ENCODE measurements around the gene PAWR.

Gene PAWR

GRCh38 chr12:79637093-79637492, 53.7 kb downstream of the PAWR start:
- no peak overlapping the region for H3K4me2 ChIP-seq (ENCODE audit: low read depth, low read length)
- no peak for DNase-seq
- H3K79me2 ChIP-seq (ENCODE audit: low read length), result peaks cover 6% of the 10 kb centered on the region
- H3K4me1 ChIP-seq (ENCODE audit: low read length), result no peaks in the 10 kb centered on the region
- H3K36me3 ChIP-seq (replicated peaks; ENCODE audit: insufficient read depth, low read length), result no peaks in the 10 kb centered on the region
- no peaks in the 10 kb centered on the region for H3F3A ChIP-seq (ENCODE audit: insufficient read depth, low read length)
- H3K4me3 ChIP-seq (ENCODE audit: low read length), result no peak overlapping the region
- no peaks in the 10 kb centered on the region for H3K9me2 ChIP-seq (replicated peaks; ENCODE audit: insufficient read depth, low read length)
- no peaks in the 10 kb centered on the region for H3K9me3 ChIP-seq (replicated peaks; ENCODE audit: insufficient read depth, low read length)
- no peak overlapping the region for H3K9ac ChIP-seq (ENCODE audit: low read length)
- no peaks in the 10 kb centered on the region for H3K27me3 ChIP-seq (replicated peaks; ENCODE audit: insufficient read depth, low read length)
- TF ChIP-seq, protein P1, sequence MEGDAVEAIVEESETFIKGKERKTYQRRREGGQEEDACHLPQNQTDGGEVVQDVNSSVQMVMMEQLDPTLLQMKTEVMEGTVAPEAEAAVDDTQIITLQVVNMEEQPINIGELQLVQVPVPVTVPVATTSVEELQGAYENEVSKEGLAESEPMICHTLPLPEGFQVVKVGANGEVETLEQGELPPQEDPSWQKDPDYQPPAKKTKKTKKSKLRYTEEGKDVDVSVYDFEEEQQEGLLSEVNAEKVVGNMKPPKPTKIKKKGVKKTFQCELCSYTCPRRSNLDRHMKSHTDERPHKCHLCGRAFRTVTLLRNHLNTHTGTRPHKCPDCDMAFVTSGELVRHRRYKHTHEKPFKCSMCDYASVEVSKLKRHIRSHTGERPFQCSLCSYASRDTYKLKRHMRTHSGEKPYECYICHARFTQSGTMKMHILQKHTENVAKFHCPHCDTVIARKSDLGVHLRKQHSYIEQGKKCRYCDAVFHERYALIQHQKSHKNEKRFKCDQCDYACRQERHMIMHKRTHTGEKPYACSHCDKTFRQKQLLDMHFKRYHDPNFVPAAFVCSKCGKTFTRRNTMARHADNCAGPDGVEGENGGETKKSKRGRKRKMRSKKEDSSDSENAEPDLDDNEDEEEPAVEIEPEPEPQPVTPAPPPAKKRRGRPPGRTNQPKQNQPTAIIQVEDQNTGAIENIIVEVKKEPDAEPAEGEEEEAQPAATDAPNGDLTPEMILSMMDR (IDR thresholded peaks at IDR 0.05; ENCODE audit: low read length), result no peak
- no peak for TF ChIP-seq EZH2 (optimal IDR thresholded peaks at IDR 0.05; ENCODE audit: low read depth, low read length)
- TF ChIP-seq EZH2phosphoT487 (IDR thresholded peaks at IDR 0.05; ENCODE audit: low read length), result no peak
- H4K20me1 ChIP-seq (ENCODE audit: insufficient read depth, low read length), result no peaks in the 10 kb centered on the region
- H3K27ac ChIP-seq (ENCODE audit: low read length), result no peak overlapping the region
- H2AFZ ChIP-seq (ENCODE audit: low read length), result no peak overlapping the region

- H3K4me3 ChIP-seq (ENCODE audit: low read length), result no peak overlapping the region
- no peak overlapping the region for H2AFZ ChIP-seq (ENCODE audit: low read length)
- H3K27ac ChIP-seq (ENCODE audit: low read length), result no peak overlapping the region
- no peaks in the 10 kb centered on the region for H3K9me3 ChIP-seq (replicated peaks; ENCODE audit: insufficient read depth, low read length)
- no peak for DNase-seq
- TF ChIP-seq EZH2phosphoT487 (IDR thresholded peaks at IDR 0.05; ENCODE audit: low read length) (no peak), EZH2 (optimal IDR thresholded peaks at IDR 0.05; ENCODE audit: low read depth, low read length) (no peak)
- TF ChIP-seq, protein P1 (IDR thresholded peaks at IDR 0.05; ENCODE audit: low read length), result no peak
- H3K4me1 ChIP-seq (ENCODE audit: low read length), result no peaks in the 10 kb centered on the region
- no peaks in the 10 kb centered on the region for H3F3A ChIP-seq (ENCODE audit: insufficient read depth, low read length)
- peaks cover 16% of the 10 kb centered on the region for H3K79me2 ChIP-seq (ENCODE audit: low read length)
- no peaks in the 10 kb centered on the region for H3K36me3 ChIP-seq (replicated peaks; ENCODE audit: insufficient read depth, low read length)
- H4K20me1 ChIP-seq (ENCODE audit: insufficient read depth, low read length), result no peaks in the 10 kb centered on the region
- no peak overlapping the region for H3K9ac ChIP-seq (ENCODE audit: low read length)
- H3K9me2 ChIP-seq (replicated peaks; ENCODE audit: insufficient read depth, low read length), result no peaks in the 10 kb centered on the region
- no peaks in the 10 kb centered on the region for H3K27me3 ChIP-seq (replicated peaks; ENCODE audit: insufficient read depth, low read length)
- H3K4me2 ChIP-seq (ENCODE audit: low read depth, low read length), result no peak overlapping the region
Observed at GRCh38 chr12:79635676-79636075, 55.1 kb downstream of the PAWR start.

DNA sequence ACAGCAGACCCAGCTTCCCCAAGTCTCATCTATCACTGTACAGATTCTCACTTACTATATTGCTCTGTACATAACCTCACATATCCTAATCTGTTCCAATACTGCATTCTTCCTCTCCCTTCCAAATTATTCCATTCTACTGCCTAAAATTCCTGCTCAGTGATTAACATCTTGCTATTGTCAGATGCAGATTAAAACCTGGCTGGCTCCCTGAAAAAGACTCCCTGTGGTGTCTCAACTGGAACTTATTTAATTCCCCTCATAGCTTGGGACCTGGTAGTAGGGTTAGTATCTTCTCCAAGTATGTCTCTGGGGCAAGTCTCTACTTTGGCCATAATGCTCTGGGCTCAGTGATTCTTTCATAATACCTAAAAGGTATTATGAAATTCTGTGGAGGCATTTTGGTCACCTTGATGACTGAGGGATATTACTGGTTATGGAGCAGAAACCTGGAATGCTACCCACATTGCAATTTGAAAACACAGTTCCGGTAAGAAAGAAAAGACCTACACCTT, 55.8 kb downstream of the PAWR start:
- no peaks in the 10 kb centered on the region for H3K4me1 ChIP-seq (ENCODE audit: low read length)
- TF ChIP-seq, protein P1 (IDR thresholded peaks at IDR 0.05; ENCODE audit: low read length), result no peak
- no peak for TF ChIP-seq EZH2 (optimal IDR thresholded peaks at IDR 0.05; ENCODE audit: low read depth, low read length)
- TF ChIP-seq EZH2phosphoT487 (IDR thresholded peaks at IDR 0.05; ENCODE audit: low read length), result no peak
- H3K4me2 ChIP-seq (ENCODE audit: low read depth, low read length), result no peak overlapping the region
- no peak overlapping the region for H3K4me3 ChIP-seq (ENCODE audit: low read length)
- H3K9me3 ChIP-seq (replicated peaks; ENCODE audit: insufficient read depth, low read length), result no peaks in the 10 kb centered on the region
- H3F3A ChIP-seq (ENCODE audit: insufficient read depth, low read length), result no peaks in the 10 kb centered on the region
- DNase-seq, result no peak
- H4K20me1 ChIP-seq (ENCODE audit: insufficient read depth, low read length), result no peaks in the 10 kb centered on the region
- no peak overlapping the region for H2AFZ ChIP-seq (ENCODE audit: low read length)
- H3K27ac ChIP-seq (ENCODE audit: low read length), result no peak overlapping the region
- H3K9ac ChIP-seq (ENCODE audit: low read length), result no peak overlapping the region
- no peaks in the 10 kb centered on the region for H3K9me2 ChIP-seq (replicated peaks; ENCODE audit: insufficient read depth, low read length)
- no peaks in the 10 kb centered on the region for H3K27me3 ChIP-seq (replicated peaks; ENCODE audit: insufficient read depth, low read length)
- peaks cover 16% of the 10 kb centered on the region for H3K79me2 ChIP-seq (ENCODE audit: low read length)
- H3K36me3 ChIP-seq (replicated peaks; ENCODE audit: insufficient read depth, low read length), result no peaks in the 10 kb centered on the region

Measured in MM.1S (cell line).